GM12864 (cell line): ENCODE results near the gene COL26A1.

Source experiments
- DNase-seq: peaks from one replicate; pipeline ENCODE4 v3.0.0-alpha.2; 2011; ENCODE audit warnings: low read depth
- H3K4me3 ChIP-seq: 2 replicates; pipeline ENCODE4 v1.5.1; 2011; ENCODE audit warnings: mild to moderate bottlenecking, low read depth, low read length, control low read depth
- CTCF ChIP-seq: IDR thresholded peaks from 2 replicates; pipeline ENCODE4 v1.5.1; 2011; ENCODE audit warnings: low read depth, mild to moderate bottlenecking, moderate library complexity, low read length, control low read depth, inconsistent platforms; ENCODE audit errors: missing control alignments

COL26A1 gene

DNA sequence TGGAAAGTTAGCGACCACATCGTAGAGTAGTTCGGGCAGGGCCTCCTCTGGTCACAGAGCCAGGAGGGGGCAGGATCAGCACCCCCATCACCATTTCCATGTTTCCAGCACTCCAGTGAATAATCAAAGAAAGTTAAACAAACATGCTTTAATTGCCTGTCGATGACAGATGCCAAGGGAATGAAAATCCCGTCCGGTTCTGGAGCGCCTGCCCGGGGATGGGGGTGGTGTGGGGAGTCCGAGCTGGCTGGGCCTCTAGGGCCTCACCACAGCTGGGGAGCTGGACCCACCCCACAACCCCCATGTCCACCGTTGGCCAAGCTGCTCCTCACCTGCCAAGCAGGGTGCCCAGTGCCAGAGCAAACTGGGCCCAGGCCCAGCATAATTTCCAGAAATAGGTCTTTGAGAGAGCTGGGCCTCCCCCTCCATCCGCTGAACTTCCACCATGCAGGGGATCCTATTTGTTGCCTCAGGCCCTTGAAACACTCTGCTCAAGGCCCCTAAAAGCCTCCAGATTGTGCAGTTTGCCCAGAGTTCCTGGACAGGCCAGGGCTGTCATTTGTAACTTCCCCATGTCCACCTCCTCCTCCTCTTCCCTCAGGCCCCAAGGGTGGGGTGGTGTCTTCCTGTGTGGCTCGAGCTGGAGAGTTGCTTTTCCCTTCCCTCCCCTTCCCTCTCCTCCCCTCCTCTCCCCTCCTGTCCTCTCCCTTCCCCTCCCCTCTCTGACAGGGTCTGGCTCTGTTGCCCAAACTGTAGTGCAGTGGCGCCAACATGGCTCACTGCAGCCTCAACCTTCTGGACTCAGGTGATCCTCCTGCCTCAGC is 165.4 kb downstream of the COL26A1 start:
- TF ChIP-seq CTCF = no peak

GRCh38 chr7:101529560-101529959 is 166.9 kb downstream of the COL26A1 start:
- no peak for DNase-seq
- TF ChIP-seq CTCF = no peak
- H3K4me3 ChIP-seq = no peak overlapping the region

More for the DNA sequence above, 165.4 kb downstream of the COL26A1 start:
- no peak for DNase-seq
- H3K4me3 ChIP-seq = no peak overlapping the region

DNA sequence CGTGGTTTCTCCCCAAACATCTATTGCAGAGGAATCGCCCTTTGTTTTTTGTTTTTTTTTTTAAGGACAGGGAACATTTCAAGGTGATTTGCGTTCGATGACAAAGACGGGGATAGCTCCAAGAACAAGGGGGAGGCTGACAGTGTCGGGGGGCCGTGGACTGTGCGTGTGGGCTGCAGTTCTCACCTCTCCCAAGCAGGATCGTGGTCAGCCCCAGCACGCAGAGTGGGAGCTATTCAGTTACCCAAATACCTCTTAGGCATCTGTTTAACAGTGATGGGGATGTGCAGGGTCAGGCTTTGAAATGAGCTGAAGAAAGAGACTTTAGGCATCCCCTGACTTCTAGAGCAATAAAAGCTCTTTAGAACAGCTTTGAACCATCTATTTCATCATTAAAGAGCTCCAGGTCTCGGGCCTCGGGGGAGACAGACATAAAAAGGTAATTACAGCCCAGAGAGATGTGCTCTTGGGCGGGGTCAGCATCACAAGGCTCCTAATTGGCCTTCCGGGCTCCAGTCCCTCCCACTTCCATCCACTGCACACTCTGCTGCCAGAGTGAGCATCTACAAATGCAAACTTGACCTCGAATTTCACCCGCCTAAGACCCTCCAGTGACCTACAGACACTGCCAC is 169.2 kb downstream of the COL26A1 start:
- DNase-seq = no peak

DNA sequence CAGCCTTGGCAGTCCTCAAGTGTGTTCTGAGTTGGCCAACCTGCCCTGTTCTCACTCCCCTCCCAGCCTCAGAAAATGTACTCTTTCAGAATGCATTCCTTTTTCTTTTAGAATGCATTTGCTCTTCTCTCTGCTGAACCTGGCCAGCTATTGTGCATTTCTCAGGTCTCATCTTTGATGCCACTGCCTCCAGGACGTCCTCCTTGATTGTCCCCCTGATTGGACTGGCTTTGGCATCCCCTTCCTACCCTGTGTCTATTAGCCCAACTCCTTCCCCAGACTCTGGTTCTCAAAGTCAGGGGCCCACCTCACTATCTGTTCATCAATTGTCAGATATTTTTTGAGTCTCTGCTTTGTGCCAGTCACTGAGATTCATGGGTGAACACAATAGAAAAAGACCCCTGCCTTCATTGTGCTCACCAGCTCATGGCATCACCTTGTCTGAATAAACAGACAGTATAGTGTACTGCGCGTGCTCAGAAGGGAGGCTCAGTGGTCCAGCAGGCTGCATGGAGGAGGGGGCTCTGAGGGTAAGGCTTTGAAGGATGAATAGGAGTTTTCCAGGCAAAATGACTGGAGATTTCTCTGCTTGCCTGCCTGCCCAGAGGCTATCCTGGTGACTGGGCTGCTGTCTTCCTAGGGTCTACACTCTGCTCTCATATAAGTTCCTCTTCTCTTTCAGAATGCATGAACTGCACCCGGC is 169.9 kb downstream of the COL26A1 start:
- no peak overlapping the region for H3K4me3 ChIP-seq
- TF ChIP-seq CTCF = no peak
- no peak for DNase-seq

More for the DNA sequence above, 169.2 kb downstream of the COL26A1 start:
- no peak for TF ChIP-seq CTCF
- no peak overlapping the region for H3K4me3 ChIP-seq

- no peak for DNase-seq
- no peak overlapping the region for H3K4me3 ChIP-seq
- no peak for TF ChIP-seq CTCF
Observed at GRCh38 chr7:101533103-101533465, 170.4 kb downstream of the COL26A1 start.

- TF ChIP-seq CTCF = no peak
- DNase-seq = no peak
- H3K4me3 ChIP-seq = no peak overlapping the region
Observed at GRCh38 chr7:101534015-101534803, 171.5 kb downstream of the COL26A1 start.
